Peyer's patch (tissue), 4 donors: ENCODE results near the gene MTMR10. TPM values are rescaled to one million over a fixed set of nuclear protein-coding genes. Genes with fewer than 3 reads are reported as not detected.

Experiments used
- DNase-seq, 3 donors: peaks; one replicate each; pipeline ENCODE4 v3.0.0-alpha.2; 2017 to 2019
- H3K27ac ChIP-seq, 4 donors: fragments of 200-600 bp; sonication (generic); one replicate each; pipeline ENCODE4 v1.5.1; 2016 to 2019
- H3K27me3 ChIP-seq, 2 donors: fragments of 200-600 bp; sonication (generic); one replicate each; pipeline ENCODE4 v1.5.1; 2019
- H3K36me3 ChIP-seq, 3 donors: fragments of 200-600 bp; sonication (generic); one replicate each; pipeline ENCODE4 v1.5.1; 2016 to 2019
- H3K4me1 ChIP-seq, 4 donors: fragments of 200-600 bp; sonication (generic); one replicate each; pipeline ENCODE4 v1.5.1; 2016 to 2019
- H3K4me3 ChIP-seq, 4 donors: fragments of 200-600 bp; sonication (generic); 1 replicate in 3 of 4; 2 replicates in 1 of 4; pipeline ENCODE4 v1.5.1; 2016 to 2019; ENCODE audit warnings: mild to moderate bottlenecking in 1 of 4
- H3K9me3 ChIP-seq, 4 donors: fragments of 200-600 bp; sonication (generic); one replicate each; pipeline ENCODE4 v1.5.1; 2016 to 2019; ENCODE audit warnings: mild to moderate bottlenecking in 1 of 4
- POLR2A ChIP-seq, 2 donors: fragments of 450-650 bp; IDR thresholded peaks; one replicate each; pipeline ENCODE4 v1.5.1; 2017; ENCODE audit warnings: antibody characterized with exemption in 2 of 2, mild to moderate bottlenecking in 2 of 2, moderate library complexity in 2 of 2
- total RNA-seq, 4 donors: library from RNA; depleted of rRNA; stranded (reverse); fragments of >200 nt; gene quantifications; one replicate each; pipeline ENCODE4 v1.1.0, GENCODE V29; 2016
- TF ChIP-seq, protein P1 (sequence below), 6 experiments: fragments of 450-650 bp in 4 of 6; fragments of 200-600 bp in 2 of 6; sonication (generic) in 1 of 6; IDR thresholded peaks; one replicate each; pipeline ENCODE4 v1.5.1; 2017 to 2019; ENCODE audit warnings: antibody characterized with exemption in 6 of 6, mild to moderate bottlenecking in 3 of 6, moderate library complexity in 1 of 6

MTMR10 gene
- total RNA-seq, 4 donors from 2014 or later = 42.9 to 56.4 (median 48.9) TPM

DNA sequence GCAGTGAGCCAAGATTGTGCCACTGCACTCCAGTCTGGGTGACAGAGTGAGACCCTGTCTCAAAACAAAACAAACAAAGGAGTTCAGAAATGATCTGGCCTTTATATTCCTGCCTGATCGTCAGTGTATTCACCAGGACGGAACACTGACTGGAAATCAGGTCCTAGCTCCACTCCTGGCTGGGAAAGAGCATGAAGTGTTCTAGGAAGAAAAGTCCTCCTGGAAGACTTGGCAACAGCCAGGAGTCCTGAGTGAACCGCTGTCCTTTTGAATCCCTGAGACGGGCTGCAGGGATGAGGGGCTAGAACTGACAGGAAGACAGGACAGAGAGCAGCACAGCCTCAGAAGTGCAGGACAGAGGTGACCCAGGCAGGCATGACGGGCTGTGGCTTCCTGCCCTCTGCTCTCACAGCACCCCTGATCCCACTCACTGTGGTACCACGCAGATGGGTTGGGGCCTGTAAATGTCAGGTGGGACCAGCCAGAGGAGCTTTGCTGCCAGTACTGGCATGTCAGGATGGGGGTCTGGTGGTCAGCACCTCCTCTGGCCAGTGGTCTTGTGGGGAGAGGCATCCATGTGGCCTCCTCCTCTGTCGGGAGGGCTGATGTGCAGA lies 64.2 kb downstream of the MTMR10 start:
- no peaks in the 10 kb centered on the region for H3K9me3 ChIP-seq
- no peak for DNase-seq
- H3K4me1 ChIP-seq = no peaks in the 10 kb centered on the region
- no peak overlapping the region for H3K27ac ChIP-seq
- H3K27me3 ChIP-seq = no peaks in the 10 kb centered on the region
- H3K4me3 ChIP-seq = no peak overlapping the region
- peaks cover 0 to 82% (median 0%) of the 10 kb centered on the region in 3 donors for H3K36me3 ChIP-seq
- TF ChIP-seq, protein P1, sequence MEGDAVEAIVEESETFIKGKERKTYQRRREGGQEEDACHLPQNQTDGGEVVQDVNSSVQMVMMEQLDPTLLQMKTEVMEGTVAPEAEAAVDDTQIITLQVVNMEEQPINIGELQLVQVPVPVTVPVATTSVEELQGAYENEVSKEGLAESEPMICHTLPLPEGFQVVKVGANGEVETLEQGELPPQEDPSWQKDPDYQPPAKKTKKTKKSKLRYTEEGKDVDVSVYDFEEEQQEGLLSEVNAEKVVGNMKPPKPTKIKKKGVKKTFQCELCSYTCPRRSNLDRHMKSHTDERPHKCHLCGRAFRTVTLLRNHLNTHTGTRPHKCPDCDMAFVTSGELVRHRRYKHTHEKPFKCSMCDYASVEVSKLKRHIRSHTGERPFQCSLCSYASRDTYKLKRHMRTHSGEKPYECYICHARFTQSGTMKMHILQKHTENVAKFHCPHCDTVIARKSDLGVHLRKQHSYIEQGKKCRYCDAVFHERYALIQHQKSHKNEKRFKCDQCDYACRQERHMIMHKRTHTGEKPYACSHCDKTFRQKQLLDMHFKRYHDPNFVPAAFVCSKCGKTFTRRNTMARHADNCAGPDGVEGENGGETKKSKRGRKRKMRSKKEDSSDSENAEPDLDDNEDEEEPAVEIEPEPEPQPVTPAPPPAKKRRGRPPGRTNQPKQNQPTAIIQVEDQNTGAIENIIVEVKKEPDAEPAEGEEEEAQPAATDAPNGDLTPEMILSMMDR (IDR thresholded peaks at IDR 0.05) = no peak
- no peak for TF ChIP-seq POLR2A (IDR thresholded peaks at IDR 0.05)

- no peak overlapping the region for H3K27ac ChIP-seq
- H3K4me1 ChIP-seq = no peaks in the 10 kb centered on the region
- H3K4me3 ChIP-seq = no peak overlapping the region
- H3K36me3 ChIP-seq = peaks cover 0 to 91% (median 0%) of the 10 kb centered on the region in 3 donors
- no peak for DNase-seq
- no peaks in the 10 kb centered on the region for H3K9me3 ChIP-seq
- TF ChIP-seq, protein P1 (IDR thresholded peaks at IDR 0.05) = no peak
- TF ChIP-seq POLR2A (IDR thresholded peaks at IDR 0.05) = no peak
- no peaks in the 10 kb centered on the region for H3K27me3 ChIP-seq
Observed at GRCh38 chr15:30926161-30926560, 65.3 kb downstream of the MTMR10 start.

GRCh38 chr15:30925686-30926085 lies 65.7 kb downstream of the MTMR10 start:
- H3K4me1 ChIP-seq = no peaks in the 10 kb centered on the region
- no peaks in the 10 kb centered on the region for H3K27me3 ChIP-seq
- no peak for TF ChIP-seq POLR2A (IDR thresholded peaks at IDR 0.05)
- TF ChIP-seq, protein P1 (IDR thresholded peaks at IDR 0.05) = no peak
- H3K9me3 ChIP-seq = no peaks in the 10 kb centered on the region
- DNase-seq = no peak
- peaks cover 0 to 91% (median 0%) of the 10 kb centered on the region in 3 donors for H3K36me3 ChIP-seq
- H3K27ac ChIP-seq = no peak overlapping the region
- H3K4me3 ChIP-seq = no peak overlapping the region

GRCh38 chr15:30924353-30924752 lies 67.1 kb downstream of the MTMR10 start:
- DNase-seq = no peak
- H3K4me3 ChIP-seq = no peak overlapping the region
- H3K27ac ChIP-seq = no peak overlapping the region
- TF ChIP-seq, protein P1 (IDR thresholded peaks at IDR 0.05) = no peak
- TF ChIP-seq POLR2A (IDR thresholded peaks at IDR 0.05) = no peak
- H3K9me3 ChIP-seq = no peaks in the 10 kb centered on the region
- H3K36me3 ChIP-seq = peaks cover 0 to 87% (median 0%) of the 10 kb centered on the region in 3 donors
- H3K27me3 ChIP-seq = no peaks in the 10 kb centered on the region
- no peaks in the 10 kb centered on the region for H3K4me1 ChIP-seq

DNA sequence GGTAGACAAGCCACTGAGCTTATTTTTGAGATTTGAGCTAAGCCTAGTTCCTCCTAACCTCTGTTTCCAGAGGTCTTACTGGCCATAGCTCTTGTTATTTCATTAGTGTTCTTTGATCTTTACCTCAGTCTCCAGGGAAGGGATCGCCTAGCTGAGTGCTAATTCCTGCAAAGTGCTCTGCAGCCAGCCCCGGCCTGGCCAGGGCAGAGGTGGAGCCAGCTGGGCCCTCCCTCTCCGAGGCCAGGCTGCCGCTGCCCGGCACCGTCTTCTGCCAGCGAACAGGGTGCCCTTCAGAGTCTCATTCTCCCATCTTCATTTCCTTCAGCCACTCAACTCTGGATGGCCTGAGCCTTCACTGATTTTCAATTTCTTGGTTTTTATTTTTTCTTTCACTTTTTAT lies 68.0 kb downstream of the MTMR10 start:
- no peak overlapping the region for H3K27ac ChIP-seq
- no peak for DNase-seq
- peaks cover 0 to 85% (median 0%) of the 10 kb centered on the region in 3 donors for H3K36me3 ChIP-seq
- H3K4me3 ChIP-seq = no peak overlapping the region
- no peaks in the 10 kb centered on the region for H3K27me3 ChIP-seq
- no peaks in the 10 kb centered on the region for H3K9me3 ChIP-seq
- TF ChIP-seq, protein P1 (IDR thresholded peaks at IDR 0.05) = no peak
- TF ChIP-seq POLR2A (IDR thresholded peaks at IDR 0.05) = no peak
- H3K4me1 ChIP-seq = no peaks in the 10 kb centered on the region
